Stimulated activated CD8-positive, alpha-beta memory T cell treated with anti-CD3 and anti-CD28 coated beads, Interleukin-4, amount 100 ng/mL, for 4 hours (primary cell): Measurements from ENCODE around the gene PTPRK.
"Not testable (repeated sequence)": the region's sequence is repeated elsewhere in the genome, so short reads cannot be mapped to it uniquely, and the experiment has no call there.

Experiments
- DNase-seq, 2 donors: peaks; one replicate each; pipeline ENCODE4 v3.0.0-alpha.2; 2020; ENCODE audit warnings: low read depth in 2 of 2, low spot score in 1 of 2

Gene PTPRK

DNA sequence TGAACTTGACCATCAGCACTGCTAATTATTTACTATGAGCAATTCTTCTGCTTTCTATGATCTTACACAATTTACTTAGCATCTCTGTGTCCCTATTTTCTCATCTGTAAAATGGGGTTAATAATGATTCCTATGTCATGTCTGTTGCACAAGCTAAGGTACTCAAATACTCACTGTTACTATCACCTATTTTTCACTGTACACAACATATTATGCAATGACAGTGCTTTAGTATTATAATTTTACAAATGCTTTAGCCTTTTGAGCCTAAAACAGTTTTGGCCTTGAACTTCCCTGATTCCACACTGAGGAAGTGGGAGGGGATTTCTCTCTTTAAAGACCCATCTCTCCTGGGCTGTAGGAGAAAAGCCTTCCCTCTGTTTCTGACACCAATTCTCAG, 582.7 kb downstream of the PTPRK start:
- no peak for DNase-seq

DNA sequence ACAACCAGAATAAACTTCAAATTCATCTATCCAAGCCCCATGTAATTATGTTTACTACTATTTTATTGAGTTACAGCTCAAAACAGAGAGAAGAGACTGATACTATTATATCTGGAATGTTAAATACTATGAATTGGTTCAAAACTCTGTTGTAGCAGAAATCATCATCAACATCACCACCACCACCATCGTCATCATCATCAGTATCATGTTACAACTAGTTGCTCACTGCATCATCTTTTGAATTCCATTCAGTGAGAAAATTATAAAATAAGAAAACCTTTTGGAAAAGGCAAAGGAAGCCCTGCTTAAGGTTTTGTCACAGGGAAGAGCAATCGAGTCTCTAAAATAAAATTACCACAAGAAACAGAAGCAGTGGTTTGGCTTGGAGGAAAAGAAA, 583.3 kb downstream of the PTPRK start:
- no peak for DNase-seq

DNA sequence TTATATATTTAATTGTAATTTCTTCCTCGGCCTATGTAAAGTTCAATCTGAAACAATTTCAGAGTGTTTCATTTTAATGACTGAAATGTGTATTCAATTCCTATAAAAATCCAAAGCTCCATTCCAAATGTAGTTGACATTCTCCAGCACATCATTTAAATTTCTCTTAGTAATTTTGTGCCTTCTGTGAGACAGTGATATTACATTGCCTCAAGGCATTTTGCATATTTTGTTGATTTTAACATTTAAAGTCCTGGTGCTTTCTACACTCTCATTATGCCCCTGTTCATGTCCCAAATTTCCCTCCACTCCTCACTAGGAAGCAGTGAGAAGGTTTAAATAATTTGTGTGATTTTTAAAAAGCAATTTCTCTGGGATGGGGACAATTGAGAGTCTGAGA, 585.4 kb downstream of the PTPRK start:
- no peak for DNase-seq

DNA sequence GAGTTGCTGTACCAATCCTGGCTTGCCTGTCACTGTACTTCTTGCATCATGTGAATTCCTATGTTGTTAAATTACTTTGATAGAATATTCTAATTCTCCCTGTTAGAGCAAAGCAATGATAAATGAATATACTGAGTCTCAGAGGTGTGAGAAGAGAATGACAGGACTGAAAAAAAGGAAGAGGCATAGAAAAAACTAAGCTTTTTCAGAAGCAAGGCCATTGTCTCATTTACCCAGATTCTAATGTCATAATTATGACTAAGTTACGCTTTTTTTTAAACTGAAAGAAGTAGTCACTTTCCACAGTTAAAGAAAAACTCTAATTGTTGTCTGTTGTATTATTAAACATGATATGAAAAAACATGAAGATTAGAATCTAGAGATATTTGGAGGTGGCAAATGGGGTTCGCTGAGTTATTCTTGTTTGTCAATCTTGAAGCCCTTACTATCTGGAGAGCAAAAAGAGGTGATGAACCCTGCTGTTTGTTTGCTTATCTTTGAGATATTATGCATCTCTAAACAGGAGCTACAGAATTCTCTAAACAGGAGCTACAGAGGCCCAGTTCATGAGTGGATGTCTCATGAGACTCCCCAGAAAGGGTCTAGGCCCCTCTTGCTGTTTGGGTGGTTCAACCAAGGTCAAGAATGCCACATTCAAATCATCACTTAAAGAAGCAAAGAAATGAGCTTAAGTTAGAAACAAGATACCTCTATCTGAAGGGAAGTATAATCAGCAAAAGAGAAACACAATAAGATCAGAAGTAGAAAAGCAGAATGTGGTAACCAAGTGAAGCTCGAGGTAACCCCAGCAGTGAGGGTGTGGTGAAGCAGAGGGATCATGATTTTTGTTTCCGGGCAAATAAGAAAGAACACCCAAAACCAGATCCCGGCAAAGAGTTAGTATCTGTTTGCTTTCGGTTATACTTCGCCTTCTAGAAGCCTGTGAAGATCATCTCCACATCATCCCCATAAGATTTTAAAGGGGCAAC, 586.3 kb downstream of the PTPRK start:
- DNase-seq, result no peak

DNA sequence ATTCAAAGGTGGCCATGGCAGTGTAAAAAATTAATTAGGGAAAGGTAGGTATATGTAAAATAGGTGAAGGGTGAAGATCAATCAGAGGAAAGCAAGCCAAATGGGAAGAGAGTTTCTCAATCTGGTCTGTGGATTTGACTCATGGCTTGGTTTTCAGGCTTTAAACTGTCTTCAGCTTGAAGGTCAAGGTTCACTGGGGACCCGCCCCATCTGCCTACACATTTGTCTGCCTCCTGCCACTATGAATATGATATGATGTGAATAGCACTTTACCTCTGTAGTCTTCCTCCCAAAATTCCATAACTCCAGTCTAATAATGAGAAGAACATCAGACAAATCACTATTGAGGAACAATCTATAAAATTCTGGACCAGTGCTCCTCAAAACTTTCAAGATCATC, 587.3 kb downstream of the PTPRK start:
- no peak for DNase-seq

DNA sequence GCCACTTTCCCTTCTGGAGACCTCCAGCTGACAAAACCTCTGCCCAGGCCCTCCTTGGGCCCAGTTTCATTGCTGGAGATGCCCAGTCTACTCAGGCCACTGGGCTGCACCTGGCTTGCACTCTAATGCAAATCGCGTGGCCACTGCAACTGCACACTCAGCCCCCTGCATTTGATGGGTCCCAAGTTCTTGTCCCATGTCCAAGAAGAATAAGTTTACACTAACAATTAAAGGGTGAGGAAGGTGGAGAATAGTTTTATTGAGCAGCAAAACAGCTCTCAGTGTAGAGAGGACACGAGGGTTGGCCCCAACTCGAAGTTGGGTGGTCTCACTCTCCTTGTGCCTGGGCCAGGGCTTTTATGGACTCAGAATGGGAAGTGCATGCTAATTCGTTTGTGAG, 587.7 kb downstream of the PTPRK start:
- DNase-seq, result no peak

DNA sequence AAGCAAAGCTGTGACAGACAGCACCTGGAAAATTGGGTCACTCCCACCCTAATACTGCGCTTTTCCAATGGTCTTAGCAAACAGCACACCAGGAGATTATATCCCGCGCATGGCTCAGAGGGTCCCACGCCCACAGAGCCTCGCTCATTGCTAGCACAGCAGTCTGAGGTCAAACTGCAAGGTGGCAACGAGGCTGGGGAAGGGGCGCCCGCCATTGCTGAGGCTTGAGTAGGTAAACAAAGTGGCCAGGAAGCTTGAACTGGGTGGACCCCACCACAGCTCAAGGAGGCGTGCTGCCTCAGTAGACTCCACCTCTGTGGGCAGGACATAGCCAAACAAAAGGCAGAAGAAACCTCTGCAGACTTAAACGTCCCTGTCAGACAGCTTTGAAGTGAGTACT, 594.0 kb downstream of the PTPRK start:
- DNase-seq, result not testable (repeated sequence)

DNA sequence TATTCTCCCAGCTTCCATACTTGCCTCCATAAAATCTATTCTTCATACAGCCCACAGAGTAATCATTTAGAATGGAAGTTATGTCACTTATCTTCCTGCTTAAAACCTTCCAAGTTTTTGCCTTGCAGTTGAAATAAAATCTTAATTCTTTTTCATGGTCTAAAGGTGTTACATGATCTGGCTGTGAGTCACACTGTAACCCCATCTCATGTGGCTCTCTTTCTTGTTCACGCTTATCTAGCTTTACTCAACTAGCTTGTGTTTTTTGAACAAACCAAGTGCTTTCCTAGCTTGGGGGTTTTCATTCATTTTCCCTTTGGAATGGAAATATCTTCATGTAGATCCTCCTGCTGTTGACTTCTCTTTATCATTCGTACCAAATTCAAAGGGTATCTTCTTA, 596.0 kb downstream of the PTPRK start:
- no peak for DNase-seq

DNA sequence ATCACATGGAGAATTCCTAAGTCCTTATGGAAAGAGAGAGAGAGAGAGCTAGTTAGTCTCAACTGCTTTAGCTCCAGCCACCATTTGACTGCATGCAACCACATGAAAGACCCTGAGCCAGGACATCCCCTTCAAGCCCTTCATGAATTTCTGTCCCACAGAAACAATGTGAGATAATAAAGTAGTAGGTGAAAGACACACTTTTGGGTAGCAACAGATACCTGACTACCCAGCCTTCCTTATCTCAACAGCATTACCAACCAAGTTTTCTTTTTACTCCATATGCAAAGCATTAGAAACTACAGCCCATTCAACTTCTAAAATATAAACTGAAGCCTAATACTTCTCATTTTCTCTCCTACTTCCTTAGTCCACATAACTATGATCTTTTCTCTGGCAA, 596.4 kb downstream of the PTPRK start:
- no peak for DNase-seq

DNA sequence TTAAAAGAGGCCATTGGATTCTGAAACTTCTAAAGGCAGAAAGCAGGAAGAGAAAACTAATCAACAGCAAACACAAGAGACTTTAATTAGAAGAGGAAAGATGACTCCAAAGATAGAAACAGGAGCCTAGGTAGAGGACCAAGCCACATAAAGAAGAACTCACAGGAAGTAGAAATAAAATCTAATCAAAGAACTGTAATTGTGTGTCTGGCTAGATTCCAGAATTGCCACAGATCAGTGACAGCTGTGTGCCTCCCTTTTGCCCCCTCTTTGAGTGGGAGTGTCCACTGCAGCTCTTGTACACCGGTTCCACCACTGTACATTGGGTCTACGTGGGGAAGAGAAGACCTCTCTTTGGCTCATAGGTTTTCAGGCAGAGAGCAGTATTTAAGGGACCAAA, 597.3 kb downstream of the PTPRK start:
- no peak for DNase-seq

DNA sequence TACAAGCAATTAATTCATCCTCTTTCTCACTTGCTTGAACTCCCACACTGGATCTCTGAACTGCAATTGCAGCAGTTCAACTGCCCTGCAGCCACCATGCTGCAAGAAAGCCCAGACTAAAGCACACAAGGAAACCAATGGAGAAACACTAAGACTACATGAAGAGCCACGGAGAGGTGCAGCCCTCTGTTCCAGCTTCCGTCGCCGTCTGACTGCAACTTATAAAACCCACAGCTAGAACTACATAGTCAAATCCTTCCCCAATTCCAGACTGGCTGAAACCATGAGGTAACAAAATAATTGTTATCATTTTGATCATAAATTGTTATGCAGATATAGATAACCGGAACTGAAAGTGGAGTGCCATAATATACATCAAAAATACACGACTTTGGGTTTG, 598.4 kb downstream of the PTPRK start:
- no peak for DNase-seq

DNA sequence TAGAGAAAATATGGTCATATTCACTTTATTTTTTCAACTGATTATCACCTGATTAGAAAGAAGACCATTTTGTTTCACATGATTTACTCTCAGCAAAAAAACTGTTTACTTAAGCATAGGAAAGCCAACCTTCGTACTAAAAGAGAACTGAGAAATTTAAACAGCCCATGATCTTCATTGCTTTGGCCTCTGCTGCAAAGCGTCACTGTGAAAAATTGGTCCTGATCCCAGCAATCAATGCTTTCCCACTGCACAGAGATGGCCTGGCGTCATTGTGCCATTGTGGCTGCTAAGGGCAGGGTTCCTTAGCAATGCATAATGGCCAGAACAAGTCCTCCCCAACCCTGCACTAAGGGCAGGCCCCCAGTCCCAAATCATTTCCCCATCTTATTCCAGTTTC, 599.6 kb downstream of the PTPRK start:
- DNase-seq, result no peak
